Endothelial cell of umbilical vein (primary cell): ENCODE measurements around the gene THY1. TPM values are rescaled to one million over a fixed set of nuclear protein-coding genes. Genes with fewer than 3 reads are reported as not detected.

Experiments used
- BruUV-seq: library from RNA; stranded (reverse); fragments of 400-500 nt; replicated peaks from 2 replicates; lab custom pipeline; 2021; lab: Mats Ljungman, UMichigan
- CTCF ChIA-PET: fragments of 300-600, 350-600 bp; sonication (Branson Sonifier 250); formaldehyde crosslinking; loops from one replicate; lab custom pipeline; 2021; ENCODE audit warnings: antibody characterized with exemption, inconsistent platforms; lab: Charles Lee
- POLR2A ChIA-PET: fragments of 300-600, 350-600 bp; sonication (Branson Sonifier 250); formaldehyde crosslinking; loops from one replicate; lab custom pipeline; 2021; ENCODE audit warnings: antibody characterized with exemption, inconsistent platforms; lab: Charles Lee
- DNase-seq: peaks from one replicate; pipeline ENCODE4 v3.0.0-alpha.2; 2011; ENCODE audit warnings: low read depth, low spot score
- FAIRE-seq: peaks from 2 replicates; lab custom pipeline; 2011; peaks lifted over from hg19 to GRCh38; lab: Jason Lieb, UNC
- H2AFZ ChIP-seq: 2 replicates; pipeline ENCODE4 v1.6.0; 2012; ENCODE audit warnings: low read depth, low read length, control low read depth, inconsistent platforms
- H3K27ac ChIP-seq: 2 replicates; pipeline ENCODE4 v1.5.1; 2011; ENCODE audit warnings: low read depth, mild to moderate bottlenecking, control low read depth, low read length, moderate library complexity; ENCODE audit not compliant: insufficient read depth
- H3K27me3 ChIP-seq, 2 experiments: 2 replicates each; pipeline versions ENCODE4 v1.6.0 to v1.6.1; 2011; ENCODE audit warnings: low read length in 2 of 2, mixed read lengths in 1 of 2; ENCODE audit not compliant: control insufficient read depth in 2 of 2, insufficient read depth in 2 of 2
- H3K36me3 ChIP-seq, 2 experiments: 2 replicates in 1 of 2; 3 replicates in 1 of 2; pipeline ENCODE4 v1.5.1; 2011; ENCODE audit warnings: low read length in 2 of 2, mild to moderate bottlenecking in 1 of 2, moderate library complexity in 1 of 2; ENCODE audit not compliant: control insufficient read depth in 2 of 2, insufficient read depth in 2 of 2; ENCODE audit errors: extremely low read depth in 1 of 2
- H3K4me1 ChIP-seq: 3 replicates; pipeline ENCODE4 v1.5.1; 2011; ENCODE audit warnings: mild to moderate bottlenecking, low read length; ENCODE audit not compliant: control insufficient read depth, insufficient read depth; ENCODE audit errors: extremely low read depth
- H3K4me2 ChIP-seq: 2 replicates; pipeline ENCODE4 v1.6.1; 2011; ENCODE audit warnings: low read length, control low read depth, mixed read lengths; ENCODE audit not compliant: insufficient read depth
- H3K4me3 ChIP-seq, 3 experiments: fragments of 200-600 bp in 1 of 3; sonication (generic), shearing (Covaris generic) in 1 of 3; replicated peaks in 1 of 3; 2 replicates each; pipeline ENCODE4 v1.5.1; 2011 to 2016; ENCODE audit warnings: control low read depth in 3 of 3, low read length in 3 of 3, mild to moderate bottlenecking in 2 of 3, inconsistent platforms in 1 of 3, low read depth in 1 of 3, moderate library complexity in 1 of 3; ENCODE audit not compliant: insufficient read depth in 1 of 3
- H3K79me2 ChIP-seq: 2 replicates; pipeline ENCODE4 v1.6.0; 2012; ENCODE audit warnings: low read length, inconsistent platforms; ENCODE audit not compliant: control insufficient read depth, insufficient read depth
- H3K9ac ChIP-seq: replicated peaks from 2 replicates; pipeline ENCODE3; 2011; ENCODE audit warnings: low read length, control low read depth; ENCODE audit not compliant: insufficient read depth; ENCODE audit errors: extremely low read depth
- H3K9me1 ChIP-seq: replicated peaks from 3 replicates; pipeline ENCODE4 v1.6.0; 2011; ENCODE audit warnings: mild to moderate bottlenecking, low read length; ENCODE audit not compliant: control insufficient read depth, insufficient read depth; ENCODE audit errors: extremely low read depth
- H3K9me3 ChIP-seq: replicated peaks from 2 replicates; pipeline ENCODE4 v1.5.1; 2012; ENCODE audit warnings: low read length, inconsistent platforms; ENCODE audit not compliant: control insufficient read depth, insufficient read depth
- H4K20me1 ChIP-seq: replicated peaks from 2 replicates; pipeline ENCODE3; 2011; ENCODE audit warnings: mild to moderate bottlenecking, low read length; ENCODE audit not compliant: control insufficient read depth, insufficient read depth; ENCODE audit errors: extremely low read depth
- EZH2 ChIP-seq: IDR thresholded peaks from 2 replicates; pipeline ENCODE4 v1.6.1; 2012; ENCODE audit warnings: borderline replicate concordance, low read depth, mild to moderate bottlenecking, moderate library complexity, low read length, inconsistent platforms; ENCODE audit not compliant: severe bottlenecking
- FOS ChIP-seq: IDR thresholded peaks from 2 replicates; pipeline ENCODE4 v1.6.1; 2011; ENCODE audit warnings: mild to moderate bottlenecking, low read length, moderate library complexity, borderline replicate concordance; ENCODE audit not compliant: insufficient read depth
- GATA2 ChIP-seq: IDR thresholded peaks from 2 replicates; pipeline ENCODE4 v1.7.0; 2011; ENCODE audit warnings: low read depth, mild to moderate bottlenecking, moderate library complexity, mixed read lengths, low read length; ENCODE audit not compliant: insufficient read length, insufficient read depth
- JUN ChIP-seq: IDR thresholded peaks from 2 replicates; pipeline ENCODE4 v1.6.1; 2011; ENCODE audit warnings: borderline replicate concordance, low read depth; ENCODE audit not compliant: insufficient read length, insufficient read depth
- MYC ChIP-seq: IDR thresholded peaks from one replicate; pipeline ENCODE4 v1.6.1; 2011; ENCODE audit warnings: mild to moderate bottlenecking, low read depth, low read length
- POLR2A ChIP-seq: IDR thresholded peaks from 2 replicates; pipeline ENCODE4 v1.6.1; 2012; ENCODE audit warnings: low read depth, mild to moderate bottlenecking, control low read depth, low read length
- POLR2AphosphoS5 ChIP-seq: IDR thresholded peaks from 2 replicates; pipeline ENCODE4 v1.6.1; 2012; ENCODE audit warnings: low read depth, mild to moderate bottlenecking, control low read depth, low read length, moderate library complexity; ENCODE audit not compliant: insufficient read depth
- dilution Hi-C: fragments of 300-500 bp; cut with MboI; formaldehyde crosslinking; loops from one replicate; pipeline ENCODE4 v1.15.0; 2019; ENCODE audit warnings: low sequenced_read_pairs; ENCODE audit not compliant: extremely low pct_ligation_motif_present
- intact Hi-C: fragments of 100-400 bp; cut with micrococcal nuclease; formaldehyde crosslinking; loops from one replicate; pipeline ENCODE4 v1.10.0; 2022
- polyA plus RNA-seq, 4 experiments: library from polyadenylated mRNA; depleted of rRNA in 3 of 4; stranded (reverse) in 3 of 4; unstranded in 1 of 4; fragments of >200 nt; gene quantifications; 2 replicates each; pipeline versions ENCODE4 v1.2.1 to v1.2.3, GENCODE V29; 2011 to 2012; ENCODE audit warnings: missing spikeins in 1 of 4
- total RNA-seq: library from RNA; stranded (reverse); gene quantifications from 2 replicates; pipeline ENCODE4 v1.2.3, GENCODE V29; 2021
- TF ChIP-seq, protein P1 (sequence below): IDR thresholded peaks from 2 replicates; pipeline ENCODE4 v1.6.1; 2011; ENCODE audit not compliant: insufficient read depth, insufficient read length
- TF ChIP-seq, protein P2 (sequence below), 2 donors: IDR thresholded peaks; 1 replicate in 1 of 2; 2 replicates in 1 of 2; pipeline ENCODE4 v1.5.1; 2011; ENCODE audit warnings: low read length in 2 of 2, mild to moderate bottlenecking in 2 of 2, moderate library complexity in 2 of 2, control low read depth in 1 of 2, inconsistent platforms in 1 of 2, low read depth in 1 of 2; ENCODE audit not compliant: insufficient read depth in 1 of 2; ENCODE audit errors: extremely low read depth in 1 of 2

Gene THY1
- total and polyA plus RNA-seq, 2 donors (not counting 3 experiments of a cell fraction or from before 2014, with no cell fraction given), result 0.75 to 1.4 TPM

DNA sequence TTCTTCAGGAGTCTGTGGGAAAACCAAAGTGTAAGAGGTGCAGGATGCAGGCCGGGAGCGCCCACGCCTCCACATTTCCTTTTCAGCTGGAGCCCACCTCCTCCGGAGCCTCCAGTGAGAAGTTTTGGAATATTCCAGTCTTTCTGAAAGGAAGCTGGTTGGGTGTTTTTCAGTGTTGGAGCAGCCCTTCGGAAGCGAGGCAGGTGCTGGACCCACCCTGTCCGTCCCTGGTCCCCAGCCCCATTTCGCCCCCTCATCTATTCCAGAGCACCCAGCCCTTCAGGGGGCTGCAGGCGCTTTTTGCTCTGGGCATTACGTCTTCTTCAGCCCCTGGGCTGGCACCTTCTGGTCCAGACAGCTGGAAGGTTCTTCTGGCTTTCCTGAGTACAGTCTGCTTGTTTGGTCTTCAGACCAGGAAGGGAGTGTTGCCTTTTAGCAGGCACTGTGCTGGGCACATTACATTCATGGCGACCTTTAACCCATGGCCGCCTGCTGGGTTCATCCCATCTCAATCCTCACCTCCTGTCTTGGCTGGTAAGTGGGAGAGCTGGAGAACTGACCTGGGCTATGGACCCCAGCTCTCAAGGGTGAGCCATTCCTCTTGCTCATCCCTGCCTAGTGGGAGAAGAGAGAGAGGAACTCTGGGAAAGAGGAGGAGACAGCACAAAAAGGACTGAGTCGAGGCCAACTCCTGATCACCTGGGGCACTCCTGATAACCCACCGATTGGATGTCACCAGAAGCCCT is 710 bp upstream of the THY1 start:
- TF ChIP-seq GATA2, result no peak
- TF ChIP-seq, protein P1, sequence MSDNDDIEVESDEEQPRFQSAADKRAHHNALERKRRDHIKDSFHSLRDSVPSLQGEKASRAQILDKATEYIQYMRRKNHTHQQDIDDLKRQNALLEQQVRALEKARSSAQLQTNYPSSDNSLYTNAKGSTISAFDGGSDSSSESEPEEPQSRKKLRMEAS, result no peak
- TF ChIP-seq POLR2AphosphoS5, result no peak
- TF ChIP-seq POLR2A, result no peak
- TF ChIP-seq MYC, result no peak
- no peak for TF ChIP-seq JUN
- TF ChIP-seq, protein P2, sequence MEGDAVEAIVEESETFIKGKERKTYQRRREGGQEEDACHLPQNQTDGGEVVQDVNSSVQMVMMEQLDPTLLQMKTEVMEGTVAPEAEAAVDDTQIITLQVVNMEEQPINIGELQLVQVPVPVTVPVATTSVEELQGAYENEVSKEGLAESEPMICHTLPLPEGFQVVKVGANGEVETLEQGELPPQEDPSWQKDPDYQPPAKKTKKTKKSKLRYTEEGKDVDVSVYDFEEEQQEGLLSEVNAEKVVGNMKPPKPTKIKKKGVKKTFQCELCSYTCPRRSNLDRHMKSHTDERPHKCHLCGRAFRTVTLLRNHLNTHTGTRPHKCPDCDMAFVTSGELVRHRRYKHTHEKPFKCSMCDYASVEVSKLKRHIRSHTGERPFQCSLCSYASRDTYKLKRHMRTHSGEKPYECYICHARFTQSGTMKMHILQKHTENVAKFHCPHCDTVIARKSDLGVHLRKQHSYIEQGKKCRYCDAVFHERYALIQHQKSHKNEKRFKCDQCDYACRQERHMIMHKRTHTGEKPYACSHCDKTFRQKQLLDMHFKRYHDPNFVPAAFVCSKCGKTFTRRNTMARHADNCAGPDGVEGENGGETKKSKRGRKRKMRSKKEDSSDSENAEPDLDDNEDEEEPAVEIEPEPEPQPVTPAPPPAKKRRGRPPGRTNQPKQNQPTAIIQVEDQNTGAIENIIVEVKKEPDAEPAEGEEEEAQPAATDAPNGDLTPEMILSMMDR (IDR thresholded peaks at IDR 0.05; ENCODE audit: extremely low read depth in 1 of 2, insufficient read depth in 1 of 2, low read depth in 1 of 2, low read length in 2 of 2), result no peak
- no peak for TF ChIP-seq FOS
- no peak for TF ChIP-seq EZH2
- BruUV-seq, result no TSS peak
- H2AFZ ChIP-seq, result no peak overlapping the region
- H3K27ac ChIP-seq, result no peak overlapping the region
- intact Hi-C loops, result no loop called here
- no peaks in the 10 kb centered on the region for H3K4me1 ChIP-seq
- no peak overlapping the region for H3K4me2 ChIP-seq
- ChIA-PET POLR2A (no interaction called here), CTCF (no interaction called here)
- no peaks in the 10 kb centered on the region for H3K79me2 ChIP-seq
- DNase-seq (no peak), FAIRE-seq (no peak)
- peaks cover 26 to 33% of the 10 kb centered on the region in 2 experiments for H3K27me3 ChIP-seq
- H3K9ac ChIP-seq, result no peak overlapping the region
- dilution Hi-C loops, result no loop called here
- no peaks in the 10 kb centered on the region for H3K9me3 ChIP-seq
- H4K20me1 ChIP-seq, result no peaks in the 10 kb centered on the region
- H3K36me3 ChIP-seq, result no peaks in the 10 kb centered on the region
- H3K4me3 ChIP-seq, result no peak overlapping the region
- no peaks in the 10 kb centered on the region for H3K9me1 ChIP-seq
